RWPE2 (cell line): ENCODE measurements around the gene SIRT2.

Source experiments
- ATAC-seq: fragments of 200-7000 bp; cut with Tn5 transposase; 3 replicates; pipeline ENCODE4 v1.9.1; 2021; ENCODE audit warnings: low read depth
- DNase-seq: peaks from one replicate; pipeline ENCODE4 v3.0.0-alpha.2; 2020; ENCODE audit warnings: low spot score
- H3K27ac ChIP-seq: fragments of 450-650 bp; 2 replicates; pipeline ENCODE4 v1.5.1; 2017; ENCODE audit warnings: mild to moderate bottlenecking; ENCODE audit not compliant: poor library complexity, severe bottlenecking
- H3K27me3 ChIP-seq: fragments of 250-450 bp; sonication (Bioruptor Pico); 2 replicates; pipeline ENCODE4 v1.5.1; 2021; ENCODE audit warnings: mild to moderate bottlenecking, moderate library complexity; ENCODE audit not compliant: insufficient read depth, poor library complexity, severe bottlenecking
- H3K36me3 ChIP-seq: fragments of 250-450 bp; sonication (Bioruptor Pico); 2 replicates; pipeline ENCODE4 v1.5.1; 2020; ENCODE audit warnings: low read depth, mild to moderate bottlenecking, moderate library complexity
- H3K4me1 ChIP-seq: fragments of 250-450 bp; sonication (Bioruptor Pico); 2 replicates; pipeline ENCODE4 v1.5.1; 2021; ENCODE audit warnings: mild to moderate bottlenecking, moderate library complexity; ENCODE audit not compliant: insufficient read depth, poor library complexity, severe bottlenecking
- H3K4me3 ChIP-seq: fragments of 250-450 bp; sonication (Bioruptor Pico); 2 replicates; pipeline ENCODE4 v1.5.1; 2021; ENCODE audit warnings: mild to moderate bottlenecking, moderate library complexity; ENCODE audit not compliant: severe bottlenecking
- H3K9me3 ChIP-seq: fragments of 250-450 bp; sonication (Bioruptor Pico); 2 replicates; pipeline ENCODE4 v1.5.1; 2021; ENCODE audit warnings: mild to moderate bottlenecking, moderate library complexity; ENCODE audit not compliant: severe bottlenecking
- CTCF ChIP-seq: fragments of 450-650 bp; IDR thresholded peaks from one replicate; pipeline ENCODE4 v1.5.1; 2017; ENCODE audit warnings: mild to moderate bottlenecking, moderate library complexity; ENCODE audit not compliant: poor library complexity, severe bottlenecking

Gene SIRT2

GRCh38 chr19:38900202-38900629 is 798 bp upstream of the SIRT2 start:
- Histone ChIP-seq H3K36me3 (no peaks in the 10 kb centered on the region), H3K4me3 (peak overlapping the region; percentile 66), H3K9me3 (no peaks in the 10 kb centered on the region), H3K4me1 (no peaks in the 10 kb centered on the region), H3K27me3 (no peaks in the 10 kb centered on the region), H3K27ac (peak overlapping the region; percentile 15)
- no peak for TF ChIP-seq CTCF
- ATAC-seq (no peak; the same call in 1 of the 3 replicates), DNase-seq (no peak)

- Histone ChIP-seq H3K9me3 (no peaks in the 10 kb centered on the region), H3K4me1 (no peaks in the 10 kb centered on the region), H3K4me3 (peak overlapping the region; percentile 66), H3K27ac (no peak overlapping the region), H3K36me3 (no peaks in the 10 kb centered on the region), H3K27me3 (no peaks in the 10 kb centered on the region)
- DNase-seq (no peak), ATAC-seq (no peak)
- TF ChIP-seq CTCF, result no peak
These were observed 501 bp downstream of the SIRT2 start for GRCh38 chr19:38898788-38899446.

GRCh38 chr19:38894968-38895367 is 4.5 kb downstream of the SIRT2 start:
- H3K27ac ChIP-seq, result no peak overlapping the region
- H3K27me3 ChIP-seq, result no peaks in the 10 kb centered on the region
- DNase-seq (no peak), ATAC-seq (no peak)
- TF ChIP-seq CTCF, result no peak
- H3K4me1 ChIP-seq, result no peaks in the 10 kb centered on the region
- H3K4me3 ChIP-seq, result no peak overlapping the region
- H3K36me3 ChIP-seq, result no peaks in the 10 kb centered on the region
- no peaks in the 10 kb centered on the region for H3K9me3 ChIP-seq

GRCh38 chr19:38893341-38893771 is 6.1 kb downstream of the SIRT2 start:
- DNase-seq, result no peak
- Histone ChIP-seq H3K27me3 (no peaks in the 10 kb centered on the region), H3K4me1 (no peaks in the 10 kb centered on the region), H3K27ac (no peak overlapping the region), H3K9me3 (no peaks in the 10 kb centered on the region), H3K36me3 (no peaks in the 10 kb centered on the region), H3K4me3 (no peak overlapping the region)
- no peak for ATAC-seq
- no peak for TF ChIP-seq CTCF

GRCh38 chr19:38892841-38893240 is 6.6 kb downstream of the SIRT2 start:
- TF ChIP-seq CTCF, result no peak
- DNase-seq, result no peak
- Histone ChIP-seq H3K27me3 (no peaks in the 10 kb centered on the region), H3K27ac (no peak overlapping the region), H3K36me3 (no peaks in the 10 kb centered on the region), H3K4me1 (no peaks in the 10 kb centered on the region), H3K4me3 (no peak overlapping the region), H3K9me3 (no peaks in the 10 kb centered on the region)
- no peak for ATAC-seq
